Left renal cortex interstitium (tissue), 4 donors: ENCODE measurements around the gene RNU6-9. TPM values are rescaled to one million over a fixed set of nuclear protein-coding genes. Genes with fewer than 3 reads are reported as not detected.

Experiments
- DNase-seq, 4 donors: peaks; one replicate each; pipeline ENCODE4 v3.0.0-alpha.2; 2013; ENCODE audit warnings: low read depth in 4 of 4, low spot score in 2 of 4, missing footprints in 1 of 4
- polyA plus RNA-seq, 4 donors: library from polyadenylated mRNA; unstranded; fragments of 120-200 nt; gene quantifications; one replicate each; pipeline ENCODE4 v1.2.1, GENCODE V29; 2013; ENCODE audit not compliant: insufficient read length in 4 of 4

RNU6-9 gene
- polyA plus RNA-seq, 4 donors, result not detected

DNA sequence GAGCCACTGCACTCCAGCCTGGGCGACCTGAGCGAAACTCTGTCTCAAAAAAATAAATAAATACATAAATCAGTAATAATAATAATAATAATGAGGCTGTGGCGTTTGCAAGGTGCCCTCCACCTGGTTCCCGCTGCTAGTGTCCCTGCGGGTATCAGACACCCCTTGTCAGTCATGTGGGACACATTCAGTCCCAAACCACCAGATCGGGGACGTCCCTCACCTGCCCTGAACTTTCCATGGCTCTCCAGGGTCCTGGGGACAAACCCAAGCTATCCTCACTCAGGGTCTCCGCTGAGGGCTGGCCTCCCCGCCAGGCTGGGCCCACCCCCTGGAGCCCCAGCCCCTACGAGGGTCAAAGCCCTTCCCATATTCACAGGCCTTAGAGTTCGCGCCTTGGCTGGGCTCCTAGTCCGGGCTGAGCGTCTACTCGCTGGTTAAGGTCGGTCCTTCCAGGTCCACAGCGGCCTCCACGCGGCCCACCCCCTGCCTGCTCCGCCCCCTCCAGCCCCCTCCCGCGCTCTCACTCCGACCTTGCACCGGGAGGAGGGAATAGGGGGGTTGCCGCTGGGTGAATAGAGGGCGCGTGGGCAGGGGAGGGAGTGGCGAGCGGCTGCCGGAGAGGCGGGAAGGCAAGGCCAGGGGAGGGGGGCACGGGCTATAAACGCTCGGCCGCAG, 23.5 kb downstream of the RNU6-9 start:
- no peak for DNase-seq

- no peak for DNase-seq
Observed at GRCh38 chr19:917323-918151, 24.3 kb downstream of the RNU6-9 start, which contains the start of gene KISS1R. KISS1R (plus strand) TSS chr19:917333; CDS start chr19:917503, 170 bp downstream.

DNA sequence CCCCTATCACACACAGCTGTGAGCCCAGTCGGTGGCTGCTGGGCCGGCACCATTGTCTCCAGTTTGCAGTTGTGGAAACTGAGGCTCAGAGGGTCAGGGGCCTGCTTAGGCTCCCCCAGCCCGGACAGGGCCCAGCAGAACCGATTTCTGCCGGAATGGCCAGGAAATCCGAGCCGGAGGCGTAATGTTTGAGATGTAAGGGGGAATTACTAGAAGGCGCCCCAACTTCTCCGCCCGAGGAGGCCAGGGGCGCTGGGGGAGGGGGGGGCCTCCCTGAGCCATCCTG, 24.8 kb downstream of the RNU6-9 start:
- DNase-seq, result no peak

GRCh38 chr19:918481-919198, 25.4 kb downstream of the RNU6-9 start:
- no peak for DNase-seq

DNA sequence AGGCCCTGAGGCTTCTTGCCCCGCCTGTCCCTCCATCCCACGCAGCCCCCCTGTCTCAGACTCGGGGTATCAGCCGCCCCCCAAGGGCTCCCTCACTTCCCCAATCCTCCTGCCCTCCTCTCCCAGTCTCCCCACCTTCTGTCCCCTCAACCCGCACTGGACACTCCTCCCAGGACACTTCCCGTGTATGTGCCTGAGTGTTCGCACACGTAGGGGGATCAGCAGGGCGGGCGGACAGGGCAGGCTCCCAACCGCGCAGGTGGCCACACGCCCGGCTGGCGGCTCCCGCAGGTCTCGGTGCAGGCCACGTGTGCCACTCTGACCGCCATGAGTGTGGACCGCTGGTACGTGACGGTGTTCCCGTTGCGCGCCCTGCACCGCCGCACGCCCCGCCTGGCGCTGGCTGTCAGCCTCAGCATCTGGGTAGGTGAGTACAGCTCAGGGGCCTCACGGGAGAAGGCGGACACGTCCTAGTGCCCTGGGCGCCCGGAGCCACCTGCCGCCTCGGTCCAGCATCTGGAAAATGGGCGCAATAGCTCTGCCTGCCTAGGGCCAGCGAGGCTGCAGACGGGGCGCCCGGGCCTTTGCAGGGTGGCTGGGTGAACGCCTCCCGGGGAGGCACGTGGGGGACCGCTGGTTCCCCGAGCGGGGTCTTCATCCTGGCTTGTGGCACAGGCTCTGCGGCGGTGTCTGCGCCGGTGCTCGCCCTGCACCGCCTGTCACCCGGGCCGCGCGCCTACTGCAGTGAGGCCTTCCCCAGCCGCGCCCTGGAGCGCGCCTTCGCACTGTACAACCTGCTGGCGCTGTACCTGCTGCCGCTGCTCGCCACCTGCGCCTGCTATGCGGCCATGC, 26.1 kb downstream of the RNU6-9 start:
- DNase-seq, result no peak

DNA sequence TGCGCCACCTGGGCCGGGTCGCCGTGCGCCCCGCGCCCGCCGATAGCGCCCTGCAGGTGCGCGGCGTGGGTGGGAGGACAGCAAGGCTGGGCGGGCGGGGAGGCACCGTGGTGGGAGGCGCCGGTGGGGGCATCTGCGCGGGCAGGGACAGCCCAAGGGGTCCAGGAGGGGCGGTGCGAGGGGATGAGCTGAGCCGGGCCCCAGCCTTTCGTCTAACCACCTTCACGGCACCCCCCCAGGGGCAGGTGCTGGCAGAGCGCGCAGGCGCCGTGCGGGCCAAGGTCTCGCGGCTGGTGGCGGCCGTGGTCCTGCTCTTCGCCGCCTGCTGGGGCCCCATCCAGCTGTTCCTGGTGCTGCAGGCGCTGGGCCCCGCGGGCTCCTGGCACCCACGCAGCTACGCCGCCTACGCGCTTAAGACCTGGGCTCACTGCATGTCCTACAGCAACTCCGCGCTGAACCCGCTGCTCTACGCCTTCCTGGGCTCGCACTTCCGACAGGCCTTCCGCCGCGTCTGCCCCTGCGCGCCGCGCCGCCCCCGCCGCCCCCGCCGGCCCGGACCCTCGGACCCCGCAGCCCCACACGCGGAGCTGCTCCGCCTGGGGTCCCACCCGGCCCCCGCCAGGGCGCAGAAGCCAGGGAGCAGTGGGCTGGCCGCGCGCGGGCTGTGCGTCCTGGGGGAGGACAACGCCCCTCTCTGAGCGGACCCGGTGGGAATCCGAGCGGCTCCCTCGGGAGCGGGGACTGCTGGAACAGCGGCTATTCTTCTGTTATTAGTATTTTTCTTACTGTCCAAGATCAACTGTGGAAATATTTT, 27.0 kb downstream of the RNU6-9 start:
- DNase-seq, result no peak

DNA sequence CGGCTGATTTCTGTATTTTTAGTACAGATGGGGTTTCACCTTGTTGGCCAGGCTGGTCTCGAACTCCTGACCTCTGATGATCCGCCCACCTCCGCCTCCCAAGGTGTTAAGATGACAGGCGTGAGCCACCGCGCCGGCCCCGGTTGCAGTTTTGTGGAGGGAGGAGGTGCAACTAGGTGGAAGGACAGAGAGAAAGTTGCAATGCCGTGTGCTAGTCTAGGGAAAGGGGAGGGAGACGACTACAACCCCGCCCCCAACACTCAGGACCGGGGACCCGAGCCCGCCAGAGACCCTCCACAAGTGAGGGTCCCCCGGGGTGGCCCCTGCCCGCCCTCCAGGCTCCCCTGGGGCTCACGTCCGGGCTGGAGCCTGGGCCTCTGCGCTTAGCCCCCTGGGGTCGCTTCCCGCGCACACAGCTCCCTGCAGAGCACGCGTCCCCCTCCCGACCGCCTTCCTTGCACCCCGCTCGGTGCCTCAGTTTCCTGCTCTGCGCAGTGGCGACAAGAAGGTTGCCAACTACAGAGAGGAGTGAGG, 31.3 kb downstream of the RNU6-9 start:
- no peak for DNase-seq

DNA sequence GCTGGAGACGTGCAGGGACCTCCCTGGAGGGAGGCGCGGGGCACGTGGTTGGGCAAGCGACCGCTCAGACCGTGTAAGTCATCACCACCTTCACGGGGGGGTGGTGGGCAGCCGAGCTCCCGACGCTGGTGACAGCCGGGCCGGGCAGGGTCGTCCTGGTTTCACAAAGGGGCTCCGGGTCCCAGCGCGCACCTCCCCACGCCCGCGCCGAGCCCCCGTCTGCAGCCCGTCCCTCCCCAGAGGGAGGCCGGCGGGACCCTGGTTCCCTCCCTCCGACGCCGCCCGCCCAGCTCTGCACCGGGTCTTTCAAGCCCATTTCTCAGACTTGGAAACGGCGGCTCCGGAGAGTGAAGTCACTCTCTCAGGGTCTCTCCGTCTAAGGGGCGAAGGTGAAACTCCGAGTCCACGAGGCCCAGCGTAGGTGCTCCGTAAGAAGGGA, 31.8 kb downstream of the RNU6-9 start:
- peak in 1 of 4 donors; percentile 82 for DNase-seq

GRCh38 chr19:925526-926322, 32.4 kb downstream of the RNU6-9 start, which contains the start of gene ARID3A:
ARID3A (plus strand) TSS chr19:926035; CDS start chr19:929529, 3,494 bp downstream.
- peak in 1 of 4 donors; percentile 83 for DNase-seq

GRCh38 chr19:926323-926588, 33.0 kb downstream of the RNU6-9 start:
- no peak for DNase-seq

- no peak for DNase-seq
Observed at GRCh38 chr19:926589-927350, 33.5 kb downstream of the RNU6-9 start.

DNA sequence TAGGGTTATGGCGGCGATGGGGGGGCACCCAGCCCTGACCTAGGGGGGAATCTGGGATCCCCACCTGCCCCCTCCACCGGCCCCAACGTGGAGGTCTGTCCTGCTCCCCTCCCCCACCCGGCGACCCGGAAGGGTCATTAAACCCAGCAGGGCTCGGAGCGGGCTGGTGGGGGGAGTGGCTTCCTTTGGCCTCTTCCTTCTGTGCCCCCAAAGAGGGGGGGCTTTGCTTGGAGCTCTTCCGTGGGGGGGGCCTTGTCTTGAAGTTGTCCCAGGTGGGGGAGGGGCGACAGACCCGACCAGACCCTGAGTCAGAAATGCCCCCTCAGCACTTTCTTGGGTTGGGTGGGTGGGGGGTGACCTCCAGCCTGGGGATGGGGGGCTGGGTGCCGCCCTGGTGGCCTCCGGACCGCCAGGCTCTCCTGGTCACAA, 34.1 kb downstream of the RNU6-9 start:
- DNase-seq, result no peak

DNA sequence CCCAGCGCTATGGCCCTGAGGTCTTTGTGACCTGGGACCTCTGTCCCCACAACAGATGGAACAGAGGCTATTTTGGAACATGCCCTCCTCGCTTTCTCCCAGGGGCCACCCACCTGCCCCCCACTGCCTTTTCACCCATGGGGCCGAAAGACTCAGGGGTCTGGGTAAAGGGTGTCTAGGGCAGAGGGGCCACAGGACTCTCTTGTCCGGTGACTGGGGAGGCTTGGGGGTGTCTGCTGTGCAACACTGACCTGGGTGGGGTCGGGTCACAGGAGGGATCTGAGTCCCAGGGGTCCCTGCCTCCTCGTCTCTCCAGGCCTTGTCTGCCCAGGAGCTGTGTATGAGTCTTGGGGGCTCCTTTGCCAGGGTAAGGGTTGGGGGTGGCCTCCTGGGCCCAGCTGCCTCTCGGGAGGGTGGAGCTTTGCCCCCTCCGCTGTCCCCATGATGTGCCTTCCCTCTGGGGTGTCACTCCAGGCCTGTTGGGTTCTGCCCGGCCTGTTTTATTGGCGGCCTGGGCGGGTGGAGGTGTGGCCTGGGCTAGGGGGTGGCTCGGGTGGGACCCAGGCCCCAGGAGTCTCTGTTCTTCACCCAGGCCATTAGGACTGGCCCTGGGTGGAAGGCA, 34.6 kb downstream of the RNU6-9 start:
- DNase-seq, result no peak

- no peak for DNase-seq
Observed at GRCh38 chr19:928471-929202, 35.4 kb downstream of the RNU6-9 start.

DNA sequence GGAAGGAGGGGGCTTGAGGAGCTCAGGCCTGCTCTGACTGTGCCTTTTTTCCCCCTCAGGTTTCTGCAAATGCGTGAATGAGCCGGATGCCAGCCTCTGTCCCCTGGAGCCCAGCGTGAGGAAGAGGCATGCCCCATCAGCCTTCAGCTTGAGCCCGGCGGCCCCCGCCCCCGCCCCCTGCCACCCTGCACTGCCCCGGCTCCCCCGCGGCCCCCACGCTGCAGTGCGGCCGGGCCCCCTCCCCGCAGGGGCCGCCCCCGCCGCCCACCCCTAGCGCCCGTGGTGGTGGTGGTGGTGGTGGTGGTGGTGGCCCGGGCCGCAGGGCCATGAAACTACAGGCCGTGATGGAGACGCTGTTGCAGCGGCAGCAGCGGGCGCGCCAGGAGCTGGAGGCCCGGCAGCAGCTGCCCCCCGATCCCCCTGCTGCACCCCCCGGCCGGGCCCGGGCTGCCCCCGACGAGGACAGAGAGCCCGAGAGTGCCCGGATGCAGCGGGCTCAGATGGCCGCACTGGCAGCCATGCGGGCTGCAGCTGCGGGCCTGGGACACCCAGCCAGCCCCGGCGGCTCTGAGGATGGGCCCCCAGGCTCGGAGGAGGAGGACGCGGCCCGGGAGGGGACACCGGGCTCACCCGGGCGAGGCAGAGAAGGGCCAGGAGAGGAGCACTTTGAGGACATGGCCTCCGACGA, 36.1 kb downstream of the RNU6-9 start:
- no peak for DNase-seq

- no peak for DNase-seq
Observed at GRCh38 chr19:929891-930258, 36.6 kb downstream of the RNU6-9 start.
